GM12872 (cell line): ENCODE measurements around the gene OTUD1.

ENCODE experiments used
- CTCF ChIP-seq: IDR thresholded peaks from 3 replicates; pipeline ENCODE4 v1.5.1; 2011; ENCODE audit warnings: low read depth, mild to moderate bottlenecking, low read length, moderate library complexity; ENCODE audit not compliant: insufficient read depth

Gene OTUD1

GRCh38 chr10:23490115-23490514 lies 51.2 kb downstream of the OTUD1 start:
- TF ChIP-seq CTCF: no peak
